Effector memory CD8-positive, alpha-beta T cell (primary cell): Measurements from ENCODE around the gene IL4R.
"Not testable (repeated sequence)": the region's sequence is repeated elsewhere in the genome, so short reads cannot be mapped to it uniquely, and the experiment has no call there.

Experiments used
- ATAC-seq: fragments of 150-1000 bp; cut with Tn5 transposase; replicated peaks from 2 replicates; pipeline ENCODE4 v1.10.0; 2021; ENCODE audit warnings: mild to moderate bottlenecking, moderate library complexity
- DNase-seq, 3 experiments: peaks; one replicate each; pipeline ENCODE4 v3.0.0; 2021
- H3K27ac Mint-ChIP-seq, 2 donors: one replicate each; pipeline ENCODE4 v1.8.0; 2022; ENCODE audit warnings: mild to moderate bottlenecking in 2 of 2, mixed read lengths in 2 of 2, moderate library complexity in 2 of 2
- H3K27me3 Mint-ChIP-seq, 2 donors: one replicate each; pipeline ENCODE4 v1.8.0; 2022; ENCODE audit warnings: mixed read lengths in 2 of 2
- H3K36me3 Mint-ChIP-seq: one replicate; pipeline ENCODE4 v1.8.0; 2022; ENCODE audit warnings: mild to moderate bottlenecking, moderate library complexity, mixed read lengths; ENCODE audit not compliant: insufficient read depth
- H3K4me1 Mint-ChIP-seq, 2 donors: one replicate each; pipeline ENCODE4 v1.8.0; 2022; ENCODE audit warnings: low read depth in 2 of 2, mixed read lengths in 2 of 2
- H3K4me3 Mint-ChIP-seq, 2 donors: one replicate each; pipeline ENCODE4 v1.8.0; 2022; ENCODE audit warnings: mild to moderate bottlenecking in 2 of 2, mixed read lengths in 2 of 2, moderate library complexity in 2 of 2
- H3K9me3 Mint-ChIP-seq, 2 donors: one replicate each; pipeline ENCODE4 v1.8.0; 2022; ENCODE audit warnings: mixed read lengths in 2 of 2

Gene IL4R

GRCh38 chr16:27322858-27323780 is 9.3 kb downstream of the IL4R start:
- peak overlapping the region in 1 of 2 donors; percentile 22 for H3K4me3 Mint-ChIP-seq
- no peaks in the 10 kb centered on the region for H3K27me3 Mint-ChIP-seq
- ATAC-seq = no peak
- DNase-seq = no peak
- H3K4me1 Mint-ChIP-seq = peaks cover 50 to 57% of the 10 kb centered on the region in 2 donors
- H3K27ac Mint-ChIP-seq = peak overlapping the region; percentile 68 to 77
- peaks cover 35% of the 10 kb centered on the region for H3K36me3 Mint-ChIP-seq
- H3K9me3 Mint-ChIP-seq = no peaks in the 10 kb centered on the region

DNA sequence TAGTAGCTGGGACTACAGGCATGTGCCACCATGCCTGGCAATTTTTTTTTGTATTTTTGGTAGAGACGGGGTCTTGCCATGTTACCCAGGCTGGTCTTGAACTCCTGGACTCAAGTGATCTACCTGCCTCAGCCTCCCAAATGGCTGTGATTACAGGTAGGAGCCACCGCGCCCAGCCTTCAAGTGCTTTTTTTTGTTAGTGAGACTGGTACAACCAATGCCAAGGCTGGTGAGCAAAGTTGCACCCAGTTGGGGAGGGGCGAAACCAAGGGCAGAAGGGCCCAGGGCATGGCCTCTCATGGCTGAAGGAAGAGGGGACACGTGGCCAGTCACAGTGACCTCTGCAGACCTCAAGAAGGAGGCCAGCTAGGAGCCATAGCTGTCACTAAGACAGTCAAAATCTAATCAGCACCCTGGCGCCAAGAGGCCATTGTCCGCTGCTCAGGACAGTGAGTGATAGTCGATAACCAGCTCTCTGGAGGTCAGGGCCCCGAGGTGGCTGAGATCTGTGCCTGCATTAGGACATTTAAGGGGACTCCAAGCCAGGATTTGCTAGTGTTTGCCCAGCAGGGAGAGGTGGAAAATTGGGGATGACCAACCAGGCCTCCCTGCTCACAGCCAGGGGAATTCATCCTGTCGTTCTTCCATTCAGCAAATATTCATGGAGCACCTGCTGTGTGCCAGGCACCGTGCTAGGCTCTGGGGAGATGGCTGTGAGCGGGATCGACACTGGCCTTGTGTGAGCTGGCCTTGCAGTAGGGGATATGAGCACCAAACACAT is 10.2 kb downstream of the IL4R start:
- H3K36me3 Mint-ChIP-seq = peaks cover 28% of the 10 kb centered on the region
- H3K27ac Mint-ChIP-seq = peak overlapping the region; percentile 68 to 77
- H3K27me3 Mint-ChIP-seq = no peaks in the 10 kb centered on the region
- ATAC-seq (no peak), DNase-seq (no peak)
- H3K9me3 Mint-ChIP-seq = no peaks in the 10 kb centered on the region
- H3K4me1 Mint-ChIP-seq = peaks cover 45 to 52% of the 10 kb centered on the region in 2 donors
- no peak overlapping the region for H3K4me3 Mint-ChIP-seq

GRCh38 chr16:27324851-27325301 is 11.1 kb downstream of the IL4R start:
- H3K4me1 Mint-ChIP-seq = peaks cover 48 to 49% of the 10 kb centered on the region in 2 donors
- H3K27me3 Mint-ChIP-seq = no peaks in the 10 kb centered on the region
- H3K9me3 Mint-ChIP-seq = no peaks in the 10 kb centered on the region
- ATAC-seq (no peak), DNase-seq (no peak)
- H3K27ac Mint-ChIP-seq = peak overlapping the region; percentile 77 to 86
- no peak overlapping the region for H3K4me3 Mint-ChIP-seq
- H3K36me3 Mint-ChIP-seq = peaks cover 26% of the 10 kb centered on the region

DNA sequence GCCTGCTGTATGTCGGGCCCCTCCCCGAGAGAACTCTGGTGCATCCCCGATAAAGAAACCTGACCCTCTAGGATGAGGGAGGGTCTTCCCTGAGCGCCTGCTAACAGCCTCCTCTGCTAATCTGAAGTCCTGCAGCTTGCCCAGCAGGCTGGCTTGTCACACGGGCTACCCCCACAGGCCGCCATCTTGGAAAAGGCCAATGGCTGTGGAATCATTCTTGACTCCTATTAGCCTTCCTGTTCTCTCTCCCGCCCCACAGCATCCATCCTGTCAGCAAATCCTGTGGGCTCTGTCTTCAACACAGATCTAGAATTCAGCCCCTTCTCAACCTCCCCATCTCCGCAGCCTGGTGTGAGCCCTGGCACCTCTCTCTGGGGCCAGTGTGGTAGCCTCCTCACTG is 12.0 kb downstream of the IL4R start:
- Mint-ChIP-seq H3K27ac (peak overlapping the region; percentile 86 to 89), H3K4me1 (peaks cover 45 to 47% of the 10 kb centered on the region in 2 donors), H3K9me3 (no peaks in the 10 kb centered on the region), H3K4me3 (no peak overlapping the region), H3K36me3 (peaks cover 28% of the 10 kb centered on the region), H3K27me3 (no peaks in the 10 kb centered on the region)
- DNase-seq (no peak), ATAC-seq (no peak)

- Mint-ChIP-seq H3K36me3 (peaks cover 28% of the 10 kb centered on the region), H3K27me3 (no peaks in the 10 kb centered on the region), H3K4me1 (peaks cover 45 to 47% of the 10 kb centered on the region in 2 donors), H3K27ac (peak overlapping the region; percentile 86 to 89), H3K4me3 (peak overlapping the region; percentile 37 to 58), H3K9me3 (no peaks in the 10 kb centered on the region)
- DNase-seq (no peak), ATAC-seq (no peak)
Measured at GRCh38 chr16:27326251-27326650, 12.5 kb downstream of the IL4R start.

DNA sequence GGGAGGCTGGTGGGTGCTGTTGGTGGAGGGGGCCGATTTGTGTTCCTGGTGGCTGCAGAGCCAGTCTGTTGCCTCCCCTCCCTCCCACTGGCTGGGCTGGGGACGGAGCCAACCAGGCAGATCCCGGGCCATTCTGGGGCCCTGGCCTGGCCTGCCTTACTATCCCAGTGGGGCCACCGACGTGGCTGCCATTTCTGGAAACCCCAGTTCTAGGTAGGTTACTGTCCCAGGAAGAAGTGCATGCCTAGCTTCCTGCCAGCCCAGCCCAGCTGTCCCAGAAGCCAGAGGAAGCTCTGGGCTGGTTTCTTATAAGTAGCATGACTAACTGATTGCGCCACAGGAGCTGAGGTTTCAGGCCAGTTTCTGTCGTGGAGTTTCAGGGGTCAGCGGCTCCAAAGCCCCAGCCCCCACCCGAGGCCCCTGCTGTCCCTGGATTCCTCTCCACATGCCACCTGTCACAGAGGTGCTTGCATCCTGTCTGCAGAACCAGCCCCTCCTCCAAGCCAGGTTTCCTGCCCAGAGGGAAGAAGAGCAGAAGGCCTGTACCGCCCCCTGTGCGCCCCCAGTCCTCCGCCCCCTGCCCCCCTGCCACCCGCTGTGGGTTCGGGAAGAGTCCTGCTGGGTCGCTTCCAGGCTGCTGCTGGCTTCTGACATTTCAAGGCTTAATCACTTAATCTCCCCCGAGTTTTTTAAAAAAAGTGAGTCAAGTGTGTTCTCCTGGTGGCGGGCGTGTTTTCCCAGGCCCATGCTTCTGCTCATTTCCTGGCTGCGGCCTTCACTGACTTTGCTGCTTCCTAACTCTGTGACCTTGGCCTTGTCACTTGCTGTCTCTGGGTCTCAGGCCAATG is 13.2 kb downstream of the IL4R start:
- DNase-seq = no peak
- no peaks in the 10 kb centered on the region for H3K27me3 Mint-ChIP-seq
- H3K27ac Mint-ChIP-seq = peak overlapping the region; percentile 86 to 89
- H3K4me3 Mint-ChIP-seq = peak overlapping the region; percentile 38 to 58
- H3K4me1 Mint-ChIP-seq = peaks cover 44 to 47% of the 10 kb centered on the region in 2 donors
- peak; percentile 55 for ATAC-seq
- peaks cover 28% of the 10 kb centered on the region for H3K36me3 Mint-ChIP-seq
- H3K9me3 Mint-ChIP-seq = no peaks in the 10 kb centered on the region

DNA sequence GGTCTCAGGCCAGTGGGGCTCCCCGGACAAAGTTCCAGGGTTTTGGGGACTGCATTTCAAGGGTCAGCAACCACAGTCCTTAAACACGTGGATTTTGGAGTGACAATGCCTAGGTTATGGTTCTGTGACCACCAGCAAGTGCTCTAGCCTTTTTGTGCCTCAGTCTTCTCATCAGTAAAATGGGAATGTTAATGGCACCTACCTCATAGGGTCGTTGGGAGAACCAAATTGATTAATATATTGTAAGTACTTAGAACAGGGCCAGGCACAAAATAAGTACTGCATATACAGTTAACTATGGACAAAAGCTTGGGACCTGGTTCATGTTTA is 13.8 kb downstream of the IL4R start:
- peaks cover 43% of the 10 kb centered on the region in 2 donors for H3K4me1 Mint-ChIP-seq
- DNase-seq = no peak
- no peaks in the 10 kb centered on the region for H3K9me3 Mint-ChIP-seq
- H3K27me3 Mint-ChIP-seq = no peaks in the 10 kb centered on the region
- peak overlapping the region; percentile 38 to 58 for H3K4me3 Mint-ChIP-seq
- no peak for ATAC-seq
- H3K27ac Mint-ChIP-seq = peak overlapping the region; percentile 86 to 89
- H3K36me3 Mint-ChIP-seq = peaks cover 30% of the 10 kb centered on the region

DNA sequence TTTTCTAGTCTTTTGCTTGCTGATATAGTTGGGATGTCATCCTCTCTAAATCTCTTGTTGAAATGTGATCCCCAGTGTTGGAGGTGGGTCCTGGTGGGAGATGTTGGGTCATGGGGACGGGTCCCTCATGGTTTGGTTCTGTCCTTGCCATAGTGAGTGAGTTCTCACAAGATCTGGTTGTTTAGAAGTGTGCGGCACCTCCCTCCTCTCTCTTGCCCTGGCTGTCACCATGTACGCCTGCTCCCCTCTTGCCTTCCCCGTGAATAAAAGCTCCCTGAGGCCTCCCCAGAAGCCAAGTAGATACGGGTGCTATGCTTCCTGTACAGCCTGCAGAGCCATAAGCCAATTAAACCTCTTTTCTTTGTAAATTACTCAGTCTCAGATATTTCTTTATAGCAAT is 15.2 kb downstream of the IL4R start:
- Mint-ChIP-seq H3K27me3 (no peaks in the 10 kb centered on the region), H3K4me3 (no peak overlapping the region), H3K9me3 (no peaks in the 10 kb centered on the region), H3K27ac (peak overlapping the region; percentile 61 to 67), H3K36me3 (peaks cover 42% of the 10 kb centered on the region), H3K4me1 (peaks cover 37 to 44% of the 10 kb centered on the region in 2 donors)
- DNase-seq (no peak), ATAC-seq (no peak)

GRCh38 chr16:27329376-27330079 is 15.8 kb downstream of the IL4R start:
- not testable (repeated sequence) for H3K27me3 Mint-ChIP-seq, ATAC-seq, H3K9me3 Mint-ChIP-seq, DNase-seq
- peak overlapping the region; percentile 61 to 67 for H3K27ac Mint-ChIP-seq
- H3K4me1 Mint-ChIP-seq = peaks cover 35 to 44% of the 10 kb centered on the region in 2 donors
- peak overlapping the region; percentile 6 to 9 for H3K4me3 Mint-ChIP-seq
- H3K36me3 Mint-ChIP-seq = peaks cover 48% of the 10 kb centered on the region

GRCh38 chr16:27330542-27330941 is 16.8 kb downstream of the IL4R start:
- Mint-ChIP-seq H3K27ac (peak overlapping the region in 1 of 2 donors; percentile 67), H3K9me3 (no peaks in the 10 kb centered on the region), H3K4me3 (no peak overlapping the region), H3K27me3 (no peaks in the 10 kb centered on the region), H3K4me1 (peaks cover 32 to 40% of the 10 kb centered on the region in 2 donors), H3K36me3 (peaks cover 46% of the 10 kb centered on the region)
- DNase-seq (no peak), ATAC-seq (no peak)

DNA sequence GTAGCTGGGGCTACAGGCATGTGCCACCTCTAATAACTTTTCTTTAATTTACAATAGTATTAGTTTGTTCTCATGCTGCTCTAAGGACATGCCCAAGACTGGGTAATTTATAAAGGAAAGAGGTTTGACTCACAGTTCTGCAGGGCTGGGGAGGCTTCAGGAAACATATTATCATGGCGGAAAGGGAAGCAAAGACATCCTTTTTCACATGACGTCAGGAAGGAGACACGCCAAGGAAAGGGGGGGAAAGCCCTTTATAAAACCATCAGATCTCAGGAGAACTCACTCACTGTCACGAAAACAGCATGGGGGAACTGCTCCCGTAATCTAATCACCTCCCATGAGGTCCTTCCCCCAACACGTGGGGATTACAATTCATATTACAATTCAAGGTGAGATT is 18.3 kb downstream of the IL4R start:
- peak overlapping the region in 1 of 2 donors; percentile 22 for H3K27ac Mint-ChIP-seq
- H3K4me1 Mint-ChIP-seq = peaks cover 29 to 39% of the 10 kb centered on the region in 2 donors
- no peaks in the 10 kb centered on the region for H3K27me3 Mint-ChIP-seq
- no peak for DNase-seq
- ATAC-seq = no peak
- H3K9me3 Mint-ChIP-seq = no peaks in the 10 kb centered on the region
- peaks cover 45% of the 10 kb centered on the region for H3K36me3 Mint-ChIP-seq
- H3K4me3 Mint-ChIP-seq = no peak overlapping the region

DNA sequence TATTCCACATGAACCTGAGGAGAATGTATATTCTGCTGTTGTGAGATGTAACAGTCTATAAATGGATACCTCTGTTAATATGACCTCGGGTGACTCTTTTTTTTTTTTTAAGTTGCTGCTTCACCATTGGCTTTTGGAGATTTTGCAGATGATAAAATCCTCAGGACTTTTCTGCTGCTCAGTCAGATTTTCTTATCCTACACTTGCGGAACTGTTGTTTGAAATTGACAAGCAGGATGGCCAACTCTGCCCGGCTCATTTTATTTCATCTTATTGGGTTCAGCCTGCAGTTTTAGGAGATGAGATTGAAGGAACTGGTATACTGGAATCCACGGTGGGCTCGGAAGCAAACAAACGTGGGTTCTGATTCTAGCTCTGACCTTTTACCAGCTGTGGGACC is 19.3 kb downstream of the IL4R start:
- Mint-ChIP-seq H3K4me3 (no peak overlapping the region), H3K9me3 (no peaks in the 10 kb centered on the region), H3K27me3 (no peaks in the 10 kb centered on the region), H3K36me3 (peaks cover 45% of the 10 kb centered on the region), H3K4me1 (peaks cover 24 to 35% of the 10 kb centered on the region in 2 donors), H3K27ac (peak overlapping the region; percentile 22 to 77)
- ATAC-seq (no peak), DNase-seq (no peak)
